Neural crest cell (in vitro differentiated cells): ENCODE data around the gene TCTN2. TPM values are rescaled to one million over a fixed set of nuclear protein-coding genes. Genes with fewer than 3 reads are reported as not detected.

Source experiments
- DNase-seq: peaks from one replicate; pipeline ENCODE4 v3.0.0; 2021; ENCODE audit warnings: low read depth, mixed read lengths, low spot score
- H3K27ac Mint-ChIP-seq: one replicate; pipeline ENCODE4 v1.8.0; 2021; ENCODE audit warnings: mild to moderate bottlenecking, mixed read lengths; ENCODE audit not compliant: unreplicated experiment
- H3K27me3 Mint-ChIP-seq: 2 replicates; pipeline ENCODE4 v1.8.0; 2021; ENCODE audit warnings: low read depth, mild to moderate bottlenecking, mixed read lengths
- H3K36me3 Mint-ChIP-seq: 2 replicates; pipeline ENCODE4 v1.8.0; 2021; ENCODE audit warnings: low read depth, mild to moderate bottlenecking, mixed read lengths
- H3K4me1 Mint-ChIP-seq: 2 replicates; pipeline ENCODE4 v1.8.0; 2021; ENCODE audit warnings: mixed read lengths
- H3K4me3 Mint-ChIP-seq: one replicate; pipeline ENCODE4 v1.8.0; 2021; ENCODE audit warnings: mild to moderate bottlenecking, mixed read lengths
- H3K9me3 Mint-ChIP-seq: 2 replicates; pipeline ENCODE4 v1.8.0; 2021; ENCODE audit warnings: mixed read lengths
- CTCF ChIP-seq: fragments of 200-600 bp; sonication (generic); conservative IDR thresholded peaks from 2 replicates; pipeline ENCODE4 v1.5.0; 2021; ENCODE audit warnings: antibody characterized with exemption, mild to moderate bottlenecking
- total RNA-seq: library from RNA; stranded (reverse); gene quantifications from 2 replicates; pipeline ENCODE4 v1.2.1, GENCODE V29; 2021

The TCTN2 gene
- total RNA-seq, 1 donor from 2014 or later, result 23.1 TPM

- H3K4me3 Mint-ChIP-seq, result no peak overlapping the region
Measured at GRCh38 chr12:123683964-123684363, 13.1 kb downstream of the TCTN2 start.

GRCh38 chr12:123686636-123687190, 15.8 kb downstream of the TCTN2 start:
- H3K27ac Mint-ChIP-seq, result no peak overlapping the region
- no peak overlapping the region for H3K4me3 Mint-ChIP-seq
- H3K27me3 Mint-ChIP-seq, result no peaks in the 10 kb centered on the region
- TF ChIP-seq CTCF, result no peak
- H3K4me1 Mint-ChIP-seq, result no peaks in the 10 kb centered on the region
- no peaks in the 10 kb centered on the region for H3K9me3 Mint-ChIP-seq
- H3K36me3 Mint-ChIP-seq, result peaks cover 2% of the 10 kb centered on the region
- DNase-seq, result no peak

More at GRCh38 chr12:123683964-123684363, 13.1 kb downstream of the TCTN2 start:
- H3K4me1 Mint-ChIP-seq, result no peaks in the 10 kb centered on the region
- peaks cover 2% of the 10 kb centered on the region for H3K36me3 Mint-ChIP-seq
- TF ChIP-seq CTCF, result no peak
- H3K27me3 Mint-ChIP-seq, result no peaks in the 10 kb centered on the region
- no peaks in the 10 kb centered on the region for H3K9me3 Mint-ChIP-seq
- H3K27ac Mint-ChIP-seq, result no peak overlapping the region
- DNase-seq, result no peak

GRCh38 chr12:123690191-123690840, 19.4 kb downstream of the TCTN2 start:
- TF ChIP-seq CTCF, result no peak
- no peak for DNase-seq
- H3K4me1 Mint-ChIP-seq, result no peaks in the 10 kb centered on the region
- no peak overlapping the region for H3K27ac Mint-ChIP-seq
- no peaks in the 10 kb centered on the region for H3K27me3 Mint-ChIP-seq
- H3K9me3 Mint-ChIP-seq, result no peaks in the 10 kb centered on the region
- H3K4me3 Mint-ChIP-seq, result no peak overlapping the region
- peaks cover 7% of the 10 kb centered on the region for H3K36me3 Mint-ChIP-seq

- no peak for DNase-seq
- no peak for TF ChIP-seq CTCF
- Mint-ChIP-seq H3K4me3 (no peak overlapping the region), H3K36me3 (peaks cover 7% of the 10 kb centered on the region), H3K9me3 (no peaks in the 10 kb centered on the region), H3K27me3 (no peaks in the 10 kb centered on the region), H3K27ac (no peak overlapping the region), H3K4me1 (no peaks in the 10 kb centered on the region)
Measured at GRCh38 chr12:123696207-123696606, 25.3 kb downstream of the TCTN2 start.

- no peak overlapping the region for H3K27ac Mint-ChIP-seq
- H3K27me3 Mint-ChIP-seq, result no peaks in the 10 kb centered on the region
- H3K4me1 Mint-ChIP-seq, result no peaks in the 10 kb centered on the region
- peaks cover 7% of the 10 kb centered on the region for H3K36me3 Mint-ChIP-seq
- no peak overlapping the region for H3K4me3 Mint-ChIP-seq
- no peaks in the 10 kb centered on the region for H3K9me3 Mint-ChIP-seq
- DNase-seq, result no peak
- TF ChIP-seq CTCF, result no peak
Measured at GRCh38 chr12:123696646-123697045, 25.7 kb downstream of the TCTN2 start.
